Activated CD8-positive, alpha-beta memory T cell treated with anti-CD3 and anti-CD28 coated beads for 24 hours (primary cell): ENCODE results near the gene GALK2.
"Not testable (repeated sequence)": the region's sequence is repeated elsewhere in the genome, so short reads cannot be mapped to it uniquely, and the experiment has no call there.

Experiments used
- DNase-seq: peaks from one replicate; pipeline ENCODE4 v3.0.0-alpha.2; 2020

Gene GALK2

DNA sequence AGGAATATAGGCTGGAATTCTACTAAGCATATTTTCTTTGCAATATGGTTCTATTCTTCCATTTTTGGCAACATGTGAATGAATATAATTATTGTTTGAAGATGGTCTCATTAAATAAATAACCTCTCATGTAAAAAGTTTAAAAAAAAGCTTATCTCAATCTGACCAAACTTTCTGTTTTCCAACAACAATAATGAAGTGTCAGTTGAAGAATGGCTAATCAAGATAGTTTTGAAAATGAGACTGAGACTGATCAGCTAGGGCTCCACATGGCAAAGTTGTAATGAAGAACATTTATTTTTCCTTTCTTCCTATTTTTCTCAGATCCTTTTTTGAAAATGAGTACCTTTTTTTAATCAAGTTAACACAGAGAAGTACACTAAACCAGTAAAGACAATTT, 117.4 kb downstream of the GALK2 start:
- no peak for DNase-seq

DNA sequence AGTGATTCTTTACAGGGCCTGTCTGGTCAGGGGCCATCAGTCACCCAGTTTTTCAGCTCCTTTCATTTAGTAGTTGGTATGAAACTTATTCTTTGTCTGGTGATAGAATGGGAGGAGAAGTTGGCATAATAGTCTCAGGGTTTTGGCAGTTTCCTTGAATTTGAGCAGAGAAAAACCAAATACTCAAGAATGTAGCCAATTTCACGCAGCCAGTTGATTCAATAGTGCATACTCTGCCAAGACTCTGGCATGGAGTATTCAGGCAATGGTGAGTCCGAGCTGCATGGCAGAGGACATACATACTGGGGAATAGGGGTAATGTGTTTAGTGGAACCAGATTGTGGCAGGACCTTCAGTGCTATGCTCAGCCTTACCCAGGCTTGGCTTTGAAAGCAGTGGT, 118.3 kb downstream of the GALK2 start:
- no peak for DNase-seq

DNA sequence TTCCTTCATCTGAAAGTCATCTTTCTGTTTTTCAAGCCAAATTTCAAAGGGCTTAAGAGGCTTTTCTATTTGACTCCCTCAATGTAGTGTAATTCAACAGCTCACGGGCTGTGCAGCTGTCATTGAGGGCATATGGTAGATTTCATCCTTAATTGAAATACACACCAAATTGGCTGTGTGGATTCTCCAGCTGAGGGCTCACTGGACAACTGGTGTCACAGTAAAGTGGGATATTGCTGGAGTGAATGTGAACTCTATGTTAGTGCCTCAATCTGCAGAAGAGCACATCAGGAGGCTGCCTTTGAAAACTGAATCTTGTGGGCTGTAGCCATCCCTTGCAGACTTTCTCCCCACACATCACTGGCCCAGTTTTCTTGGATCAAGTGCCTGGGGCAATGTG, 120.1 kb downstream of the GALK2 start:
- no peak for DNase-seq

DNA sequence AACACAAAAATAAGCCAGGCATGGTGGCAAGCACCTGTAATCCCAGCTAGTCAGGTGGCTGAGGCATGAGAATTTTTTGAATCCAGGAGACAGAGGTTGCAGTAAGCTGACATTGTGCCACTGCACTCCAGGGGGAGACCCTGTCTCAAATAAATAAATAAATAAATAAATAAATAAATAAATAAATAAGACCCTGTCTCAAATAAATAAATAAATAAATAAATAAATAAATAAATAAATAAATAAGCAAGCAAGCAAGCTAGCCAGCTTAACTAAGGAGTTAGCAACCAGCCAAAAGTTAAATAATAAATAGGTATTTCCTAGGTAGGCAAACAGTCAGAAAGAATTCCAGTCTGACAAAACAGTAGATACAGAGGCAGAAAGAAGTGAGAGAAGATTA, 123.9 kb downstream of the GALK2 start:
- DNase-seq, result no peak

DNA sequence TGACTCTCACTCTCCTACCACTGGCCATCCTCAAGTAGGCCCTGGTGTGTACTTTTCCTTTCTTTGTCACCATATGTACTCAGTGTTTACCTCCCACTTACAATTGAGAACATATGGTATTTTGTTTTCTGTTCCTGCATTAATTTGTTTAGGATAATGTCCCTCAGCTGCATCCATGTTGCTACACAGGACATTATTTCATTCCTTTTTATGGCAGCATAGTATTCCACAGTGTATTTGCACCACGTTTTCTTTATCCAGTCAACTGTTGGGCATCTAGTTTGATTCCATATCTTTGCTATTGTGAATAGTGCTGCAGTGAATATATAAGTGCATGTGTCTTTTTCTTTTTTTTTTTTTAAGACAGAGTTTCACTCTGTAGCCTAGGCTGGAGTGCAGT, 126.2 kb downstream of the GALK2 start:
- DNase-seq, result no peak

DNA sequence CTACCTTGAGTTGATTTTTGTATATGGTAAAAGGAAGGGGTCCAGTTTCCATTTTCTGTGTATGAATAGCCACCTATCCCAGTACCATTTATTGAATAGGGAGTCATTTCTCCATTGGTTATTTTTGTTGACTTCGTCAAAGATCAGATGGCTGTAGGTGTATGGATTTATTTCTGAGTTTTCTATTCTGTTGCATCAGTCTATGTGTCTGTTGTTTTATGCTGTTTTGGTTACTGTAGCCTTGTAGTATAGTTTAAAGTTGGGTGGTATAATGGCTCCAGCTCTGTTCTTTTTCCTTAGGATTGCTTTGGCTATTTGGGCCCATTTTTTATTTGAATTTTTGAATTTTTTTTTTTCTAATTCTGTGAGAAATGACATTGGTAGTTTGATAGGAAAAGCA, 127.5 kb downstream of the GALK2 start:
- DNase-seq, result no peak

DNA sequence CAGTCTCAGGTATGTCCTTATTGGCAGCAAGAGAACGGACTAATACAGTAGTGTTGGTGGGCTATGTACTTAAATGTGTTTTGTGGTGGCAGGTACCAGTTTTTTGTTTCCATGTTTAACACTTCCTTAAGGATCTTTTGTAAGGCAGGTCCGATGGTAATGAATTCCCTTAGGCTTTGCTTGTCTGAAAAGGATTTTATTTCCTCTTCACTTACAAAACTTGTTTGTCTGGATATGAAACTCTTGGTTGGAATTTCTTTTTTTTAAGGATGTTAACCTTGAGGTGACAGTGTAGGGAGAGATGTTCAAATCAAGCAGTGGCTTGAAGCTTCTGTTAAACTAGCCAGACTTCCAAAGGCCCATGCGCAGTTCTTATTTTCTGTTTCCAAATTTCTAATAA, 130.8 kb downstream of the GALK2 start:
- DNase-seq, result no peak

DNA sequence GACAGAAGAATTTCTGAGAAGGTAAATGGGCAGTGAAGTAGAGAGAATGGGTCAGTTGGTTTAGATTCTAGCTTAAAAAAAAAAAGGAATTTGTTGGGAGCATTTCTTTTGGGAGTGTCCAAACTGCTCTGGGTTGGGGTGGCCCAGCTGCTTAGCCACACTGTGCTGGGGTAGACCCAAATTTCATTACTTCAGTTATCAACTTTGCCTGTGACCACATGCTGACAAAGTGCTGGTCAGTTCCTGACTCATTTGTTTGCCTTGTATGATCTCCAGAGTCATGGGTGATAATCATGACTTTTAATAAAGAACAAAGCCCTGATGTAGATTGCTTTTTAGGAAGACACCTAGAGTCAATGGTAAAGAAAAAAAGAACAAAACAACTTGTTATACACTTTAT, 131.5 kb downstream of the GALK2 start:
- DNase-seq, result no peak

DNA sequence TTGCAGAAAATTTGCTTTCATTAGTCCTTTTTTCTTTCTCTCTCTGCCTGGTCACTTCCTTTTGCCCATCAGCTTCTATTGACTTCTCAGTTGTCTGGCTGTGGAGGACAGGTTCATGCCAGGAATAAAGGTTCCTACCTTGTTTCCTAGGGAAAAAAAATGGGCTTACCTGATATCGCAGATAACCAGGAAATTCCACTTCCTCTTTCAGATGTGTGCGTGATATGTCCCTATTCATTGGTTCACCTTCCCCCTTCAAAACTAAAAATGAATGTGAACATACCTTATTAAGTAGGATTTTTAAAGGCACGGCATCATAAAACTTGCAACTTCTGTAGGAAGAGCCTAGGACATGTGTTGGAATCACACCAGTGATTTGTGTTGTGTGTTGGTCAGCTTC, 133.0 kb downstream of the GALK2 start:
- no peak for DNase-seq

DNA sequence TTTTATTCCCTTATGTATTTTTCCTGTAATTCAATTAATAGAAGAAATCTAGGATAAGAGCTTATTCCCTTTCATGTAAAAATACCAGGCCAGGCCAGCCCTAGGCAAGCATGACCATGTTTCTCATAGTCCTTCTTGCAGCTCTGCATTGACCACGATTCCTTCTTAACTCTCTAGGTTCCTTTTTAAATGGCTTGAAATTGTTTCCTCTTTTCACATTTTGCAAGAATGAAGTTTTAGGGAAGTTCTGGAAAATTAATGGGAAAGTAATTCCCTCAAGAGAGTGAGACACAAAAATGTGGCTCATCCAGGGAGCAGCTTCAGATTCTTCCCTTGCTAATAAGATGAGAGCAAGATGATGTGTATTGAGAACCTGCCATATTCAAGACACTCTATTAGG, 136.5 kb downstream of the GALK2 start:
- DNase-seq, result no peak

DNA sequence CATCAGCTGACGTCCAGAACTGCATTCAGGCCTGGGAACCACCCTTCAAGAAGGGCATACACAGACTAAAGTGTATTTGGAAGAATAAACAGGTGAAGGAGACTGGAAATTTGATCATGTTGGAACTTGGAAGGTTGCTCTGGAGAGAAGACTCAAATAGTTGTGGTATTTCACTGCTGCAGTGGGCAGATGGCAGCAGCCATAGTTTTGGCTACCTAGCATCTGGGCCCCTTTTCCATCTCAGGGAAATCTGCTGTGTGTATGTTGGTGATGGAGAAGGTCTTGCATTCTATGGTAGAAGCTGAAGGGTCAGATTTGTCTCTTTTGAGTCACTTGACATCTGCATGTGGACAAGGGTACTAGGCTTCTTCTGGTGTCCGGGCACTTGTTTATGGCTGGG, 138.6 kb downstream of the GALK2 start:
- no peak for DNase-seq

DNA sequence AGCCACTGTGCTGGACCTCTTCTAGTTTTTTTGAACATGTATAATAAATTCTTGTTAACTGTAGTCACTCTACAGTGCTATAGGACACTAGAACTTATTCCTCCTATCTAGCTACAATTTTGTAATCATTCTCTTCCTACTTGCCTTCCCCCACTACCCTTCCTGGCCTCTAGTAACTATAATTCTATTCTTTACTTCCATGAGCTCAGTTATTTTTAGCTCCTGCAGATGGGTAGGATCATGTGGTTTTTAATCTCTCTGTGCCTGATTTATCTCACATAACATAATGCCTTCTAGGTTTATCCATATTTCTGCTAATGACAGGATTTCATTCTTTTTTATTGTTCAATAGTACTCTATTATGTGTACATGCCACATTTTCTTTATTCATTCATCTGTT, 139.8 kb downstream of the GALK2 start:
- DNase-seq, result no peak

DNA sequence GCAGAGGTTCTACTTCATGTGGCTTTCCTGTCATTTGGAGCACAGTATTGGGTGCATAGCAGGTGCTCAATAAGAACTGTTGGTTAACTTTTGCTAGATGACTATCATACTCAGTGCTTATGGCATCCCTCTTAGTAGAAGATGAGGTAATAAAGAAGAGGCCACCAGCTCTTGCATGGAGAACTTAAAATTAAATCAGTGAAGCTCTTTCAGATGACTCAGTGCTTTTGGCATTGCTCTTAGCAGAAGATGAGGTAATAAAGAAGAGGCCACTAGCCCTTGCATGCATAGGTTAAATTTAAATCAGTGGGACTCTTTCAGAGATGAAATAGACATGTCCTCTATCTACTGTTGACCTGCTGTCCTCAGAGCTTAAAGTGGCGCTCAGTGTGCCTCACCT, 143.6 kb downstream of the GALK2 start:
- DNase-seq, result no peak

DNA sequence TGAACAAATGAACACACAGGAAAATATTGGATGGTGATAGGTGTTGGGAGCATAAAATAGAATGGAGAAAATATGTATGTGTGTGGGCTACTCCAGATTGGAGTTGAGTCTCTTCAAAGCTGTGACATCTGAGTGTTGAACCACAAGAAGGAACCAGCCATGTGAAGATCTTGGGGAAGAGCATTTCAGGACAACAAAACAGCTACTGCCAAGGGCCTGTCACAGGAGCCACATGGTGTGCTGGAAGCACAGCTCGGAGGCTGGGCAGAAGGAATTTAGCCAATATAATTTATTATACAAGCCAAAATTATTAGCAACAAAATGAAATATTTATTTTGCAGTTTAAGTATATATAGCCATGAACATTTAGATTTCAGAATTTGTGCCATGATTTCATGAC, 144.7 kb downstream of the GALK2 start:
- no peak for DNase-seq

DNA sequence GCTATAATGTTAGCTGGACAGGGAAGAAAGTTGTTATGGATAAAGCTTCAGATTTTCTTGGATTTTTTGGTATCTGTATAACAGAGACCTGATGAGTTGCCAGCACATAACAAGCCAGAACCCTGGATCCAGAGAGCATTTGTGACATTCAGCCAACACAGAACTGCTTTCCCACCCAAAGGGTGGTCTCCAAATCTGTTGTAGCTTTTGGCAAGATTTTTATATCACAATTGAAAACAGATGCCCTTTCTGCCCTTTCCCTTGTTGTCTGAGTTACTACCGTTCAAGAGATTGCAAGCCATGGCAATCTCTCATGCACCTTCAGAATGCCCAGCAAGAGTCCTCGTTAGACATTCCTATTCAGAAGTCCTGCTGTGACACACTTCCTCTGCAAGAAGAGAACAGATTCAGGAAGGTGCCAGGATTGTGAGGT, 145.4 kb downstream of the GALK2 start:
- no peak for DNase-seq

DNA sequence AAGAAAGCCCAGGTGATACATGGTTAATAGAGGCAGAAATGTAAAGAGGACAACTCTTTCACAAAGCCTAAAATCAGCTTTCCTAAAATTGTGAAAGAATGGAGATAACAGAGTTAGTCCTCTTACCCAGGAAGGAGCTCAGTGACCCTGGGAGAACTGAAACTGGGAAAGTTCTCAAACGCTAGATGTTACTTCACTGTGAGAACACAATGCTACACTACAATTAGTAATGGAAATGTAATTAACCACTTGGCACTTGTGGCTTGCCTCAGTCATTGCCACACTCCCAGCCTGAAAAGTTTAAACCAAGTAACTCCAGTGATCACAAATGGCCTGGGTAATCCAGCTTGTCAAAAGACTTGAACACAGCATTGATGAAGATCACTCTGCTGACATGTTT, 150.3 kb downstream of the GALK2 start:
- no peak for DNase-seq

DNA sequence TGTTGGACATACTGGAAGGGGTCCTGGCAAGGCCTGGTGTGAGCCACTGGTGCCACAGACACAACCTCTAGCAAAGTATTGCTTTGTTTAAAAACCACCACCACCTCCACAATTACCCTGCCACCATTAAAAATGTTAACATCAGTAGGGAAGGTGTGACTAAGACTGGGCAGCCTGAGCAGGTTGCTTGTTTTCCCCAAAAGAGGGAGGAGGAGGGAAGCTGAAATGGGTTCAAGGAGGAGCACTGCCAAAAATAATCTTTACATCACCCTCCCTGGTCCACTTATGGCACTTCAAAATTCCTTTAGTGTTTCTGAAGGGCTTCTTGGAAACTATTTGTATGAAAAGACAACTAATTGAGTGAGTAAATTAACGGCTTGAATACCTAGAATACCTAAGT, 153.2 kb downstream of the GALK2 start:
- no peak for DNase-seq

DNA sequence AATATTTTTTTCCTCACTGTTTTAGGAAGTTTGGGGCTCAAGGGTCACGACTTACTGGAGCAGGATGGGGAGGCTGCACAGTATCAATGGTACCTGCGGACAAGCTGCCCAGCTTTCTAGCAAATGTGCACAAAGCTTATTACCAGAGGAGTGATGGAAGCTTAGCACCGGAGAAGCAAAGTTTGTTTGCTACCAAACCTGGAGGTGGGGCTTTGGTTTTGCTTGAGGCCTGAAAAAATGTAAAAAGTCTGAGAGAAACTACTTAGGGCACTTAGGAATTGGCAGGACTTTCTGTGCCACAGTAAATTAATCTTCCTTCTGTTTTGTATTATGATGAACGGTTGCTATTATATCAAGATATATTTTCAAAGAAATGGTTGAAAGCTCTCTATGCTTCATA, 157.9 kb downstream of the GALK2 start:
- no peak for DNase-seq

DNA sequence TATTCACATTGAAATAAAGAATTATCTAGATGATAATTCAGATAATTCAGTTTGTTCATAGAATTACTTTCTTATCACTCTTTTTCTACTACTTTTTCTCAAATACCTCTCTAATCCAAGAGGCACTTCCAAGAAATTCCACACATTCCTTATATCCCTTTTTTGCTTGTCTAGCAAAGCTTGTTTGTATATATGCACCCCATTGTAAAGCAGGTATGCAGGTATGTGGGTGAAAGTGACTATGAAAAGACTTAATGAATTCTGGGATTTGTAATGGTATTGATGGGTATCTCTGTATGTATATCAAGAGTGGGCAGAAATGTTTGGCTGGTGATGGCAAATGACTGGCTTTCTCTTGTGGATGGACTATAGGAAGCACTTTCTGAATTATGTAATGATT, 158.9 kb downstream of the GALK2 start:
- DNase-seq, result no peak

DNA sequence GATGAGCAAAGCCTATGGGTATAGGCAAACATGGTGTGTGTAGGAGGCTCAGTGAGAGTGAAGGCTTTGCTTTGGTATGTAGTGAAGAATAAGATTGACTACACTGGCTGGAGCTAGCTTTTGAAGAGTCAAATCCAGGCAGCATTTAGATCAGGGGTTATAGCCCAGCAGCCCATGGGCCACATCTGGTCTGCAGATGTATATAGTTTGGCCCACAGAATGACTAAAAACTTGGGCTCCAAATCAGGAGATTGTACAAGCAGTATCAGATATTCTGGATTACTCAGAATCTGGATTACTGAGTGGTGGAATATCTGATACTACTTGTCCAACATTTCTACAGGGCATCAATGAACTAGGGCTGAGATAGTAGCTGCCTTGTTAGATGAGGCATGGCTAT, 160.1 kb downstream of the GALK2 start:
- DNase-seq, result no peak

DNA sequence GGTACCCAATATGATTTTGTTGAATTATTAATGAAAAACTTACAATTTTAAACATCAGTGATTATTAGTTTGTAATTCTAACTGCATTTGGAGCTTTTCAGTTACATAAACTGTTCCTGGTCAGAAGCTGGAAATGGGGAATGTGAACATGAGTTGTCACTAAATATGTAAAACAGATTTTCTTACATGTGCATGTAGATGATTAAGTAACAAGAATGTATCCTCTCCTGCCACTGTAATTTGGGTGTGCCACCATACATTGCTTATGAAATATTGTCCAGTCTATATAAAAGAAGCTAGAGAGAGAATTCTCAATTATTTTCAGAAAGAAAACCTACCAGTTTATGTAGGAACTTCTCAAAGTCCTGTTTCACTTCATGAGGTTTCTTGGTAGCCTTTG, 161.4 kb downstream of the GALK2 start:
- no peak for DNase-seq

DNA sequence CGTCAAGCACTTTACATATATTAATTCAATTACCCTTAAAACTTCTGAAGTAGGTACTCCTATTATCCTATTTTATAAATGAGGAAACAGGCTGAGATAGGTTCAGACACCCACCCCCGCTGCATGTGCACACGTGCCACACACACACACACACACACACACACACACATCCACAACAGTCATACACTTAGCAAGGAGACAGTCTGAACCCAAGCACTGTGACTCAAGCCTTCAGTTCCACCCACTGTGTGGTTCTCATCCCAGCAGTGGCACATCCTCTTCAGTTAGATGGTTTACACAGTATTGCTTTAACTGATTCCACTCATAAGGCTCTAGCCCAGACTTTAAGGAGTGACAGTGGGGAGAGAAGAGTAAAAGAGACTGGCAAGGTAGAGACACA, 161.9 kb downstream of the GALK2 start:
- DNase-seq, result no peak

DNA sequence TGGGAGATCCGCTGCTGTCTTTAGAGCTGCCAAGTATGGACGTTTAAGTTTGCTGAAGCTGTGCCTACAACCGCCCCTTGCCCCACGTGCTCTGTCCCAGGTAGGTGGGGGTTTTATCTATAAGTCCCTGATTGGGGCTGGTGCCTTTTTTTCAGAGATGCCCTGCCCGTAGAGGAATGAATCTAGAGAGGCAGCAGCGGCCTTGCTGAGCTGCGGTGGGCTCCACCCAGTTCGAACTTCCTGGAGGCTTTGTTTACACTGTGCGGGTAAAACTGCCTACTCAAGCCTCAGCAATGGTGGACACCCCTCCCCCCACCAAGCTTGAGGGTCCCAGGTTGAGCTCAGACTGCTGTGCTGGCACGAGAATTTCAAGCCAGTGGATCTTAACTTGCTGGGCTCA, 169.6 kb downstream of the GALK2 start:
- no peak for DNase-seq

DNA sequence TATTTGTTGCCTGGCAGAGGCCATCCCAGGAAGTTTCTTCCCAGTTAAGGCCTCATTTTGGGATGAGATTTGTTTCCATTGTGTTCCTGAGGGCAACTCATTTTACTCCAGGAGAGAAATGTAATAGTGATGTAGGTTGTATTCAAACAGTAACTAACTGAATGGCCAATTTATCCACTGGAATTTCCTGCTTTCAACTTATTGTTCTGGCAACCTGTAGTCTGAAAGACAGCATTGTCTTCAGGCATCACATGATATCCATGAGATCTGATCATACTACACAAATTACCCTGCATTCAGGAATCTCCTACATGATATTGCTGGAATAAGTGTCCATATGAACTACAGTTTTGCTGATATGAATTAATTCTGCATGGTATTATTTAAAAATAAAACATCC, 173.5 kb downstream of the GALK2 start:
- no peak for DNase-seq

DNA sequence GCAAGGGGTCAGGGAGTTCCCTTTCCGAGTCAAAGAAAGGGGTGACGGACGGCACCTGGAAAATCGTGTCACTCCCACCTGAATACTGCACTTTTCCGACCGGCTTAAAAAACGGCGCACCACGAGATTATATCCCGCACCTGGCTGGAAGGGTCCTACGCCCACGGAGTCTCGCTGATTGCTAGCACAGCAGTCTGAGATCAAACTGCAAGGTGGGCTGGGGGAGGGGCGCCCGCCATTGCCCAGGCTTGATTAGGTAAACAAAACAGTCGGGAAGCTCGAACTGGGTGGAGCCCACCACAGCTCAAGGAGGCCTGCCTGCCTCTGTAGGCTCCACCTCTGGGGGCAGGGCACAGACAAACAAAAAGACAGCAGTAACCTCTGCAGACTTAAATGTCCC, 184.4 kb downstream of the GALK2 start:
- not testable (repeated sequence) for DNase-seq

DNA sequence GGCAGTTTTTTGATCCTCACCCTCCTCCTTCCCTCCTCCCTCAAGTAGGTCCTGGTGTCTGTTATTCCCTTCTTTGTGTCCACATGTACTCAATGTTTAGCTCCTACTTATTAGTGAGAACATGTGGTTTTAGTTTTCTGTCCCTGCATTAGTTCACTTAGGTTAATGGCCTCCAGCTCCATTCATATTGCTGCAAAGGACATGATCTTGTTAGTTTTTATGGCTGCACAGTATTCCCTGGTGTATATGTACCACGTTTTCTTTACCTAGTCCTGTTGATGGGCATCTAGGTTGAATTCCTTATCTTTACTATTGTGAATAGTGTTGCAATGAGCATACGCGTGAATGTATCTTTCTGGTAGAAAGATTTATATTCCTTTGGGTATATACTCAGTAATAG, 191.3 kb downstream of the GALK2 start:
- no peak for DNase-seq
